ENCODE results near the gene OSBPL1A.

Gene OSBPL1A

DNA sequence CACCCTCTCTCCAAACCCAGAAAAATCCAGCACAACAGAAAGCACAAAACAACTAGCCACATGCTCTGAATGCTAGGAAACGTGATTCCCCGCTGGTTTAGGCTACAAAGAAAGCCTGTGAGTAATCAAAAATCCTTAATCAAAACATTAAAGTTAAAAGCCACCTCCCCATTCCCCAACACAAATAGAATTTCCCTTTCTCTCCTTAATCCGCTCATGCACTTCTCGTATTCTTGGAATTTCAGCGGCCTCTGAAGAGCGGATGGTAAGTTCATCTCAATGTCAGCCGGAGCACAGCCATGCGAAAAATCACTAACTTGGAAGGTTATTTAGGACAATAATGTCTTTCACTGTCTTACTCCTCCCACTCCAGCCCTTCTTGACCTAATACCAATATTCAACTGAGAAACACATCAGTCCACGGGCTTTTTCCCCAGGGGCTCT, 126.7 kb downstream of the OSBPL1A start:
- Histone ChIP-seq H3K4me3 (ENCODE audit: low read length) (no peak overlapping the region), H3K9ac (ENCODE audit: low read length) (no peak overlapping the region), H3K27me3 (ENCODE audit: low read depth, low read length) (no peaks in the 10 kb centered on the region), H3K4me1 (ENCODE audit: low read length) (no peaks in the 10 kb centered on the region), H3K79me2 (ENCODE audit: low read length) (no peaks in the 10 kb centered on the region), H3K4me2 (ENCODE audit: low read length) (no peak overlapping the region), H2AFZ (ENCODE audit: low read depth, low read length) (no peak overlapping the region), H3K27ac (ENCODE audit: low read length) (no peak overlapping the region), H3K36me3 (replicated peaks; ENCODE audit: low read depth, low read length) (no peaks in the 10 kb centered on the region), H3K9me3 (ENCODE audit: insufficient read depth, low read length) (no peaks in the 10 kb centered on the region), H4K20me1 (ENCODE audit: insufficient read depth, low read length) (no peaks in the 10 kb centered on the region)
- TF ChIP-seq CTCF (IDR thresholded peaks at IDR 0.05; ENCODE audit: low read depth, low read length) (no peak), EZH2phosphoT487 (IDR thresholded peaks at IDR 0.05; ENCODE audit: low read depth) (no peak)

DNA sequence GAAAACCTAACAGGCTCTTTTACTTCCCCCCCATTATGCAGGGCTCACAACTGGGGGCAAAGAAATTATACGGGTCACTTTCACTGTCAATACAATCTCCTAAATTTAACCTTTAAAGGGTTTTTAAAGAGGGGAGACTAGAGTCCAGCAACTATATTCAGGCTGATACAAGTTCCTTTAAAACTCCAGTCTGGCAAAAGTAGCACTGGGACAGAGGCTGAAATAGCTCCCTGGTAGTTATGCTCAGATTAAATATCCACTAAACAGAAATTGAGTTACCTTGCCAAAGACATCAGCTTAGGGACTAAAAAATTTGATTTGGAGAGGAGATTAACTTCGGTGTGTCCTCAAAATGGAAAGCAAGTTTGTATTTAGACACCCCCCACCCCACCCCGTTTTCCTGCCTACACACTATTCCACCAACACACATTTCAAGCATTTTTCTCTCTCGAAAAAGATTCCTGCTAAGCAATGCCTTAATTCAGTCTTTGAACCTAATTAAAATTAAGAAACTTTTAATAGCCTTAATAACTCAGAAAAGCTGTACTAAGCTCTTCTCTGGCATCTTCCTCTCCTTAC, 127.2 kb downstream of the OSBPL1A start:
- no peak overlapping the region for H3K4me2 ChIP-seq (ENCODE audit: low read length)

GRCh38 chr18:24268784-24269550, 128.7 kb downstream of the OSBPL1A start:
- Histone ChIP-seq H3K79me2 (ENCODE audit: low read length) (no peaks in the 10 kb centered on the region), H3K27ac (ENCODE audit: low read length) (no peak overlapping the region), H4K20me1 (ENCODE audit: insufficient read depth, low read length) (no peaks in the 10 kb centered on the region), H3K4me2 (ENCODE audit: low read length) (no peak overlapping the region), H3K36me3 (replicated peaks; ENCODE audit: low read depth, low read length) (no peaks in the 10 kb centered on the region), H2AFZ (ENCODE audit: low read depth, low read length) (no peak overlapping the region), H3K9me3 (ENCODE audit: insufficient read depth, low read length) (no peaks in the 10 kb centered on the region), H3K27me3 (ENCODE audit: low read depth, low read length) (no peaks in the 10 kb centered on the region), H3K9ac (ENCODE audit: low read length) (no peak overlapping the region), H3K4me3 (ENCODE audit: low read length) (no peak overlapping the region), H3K4me1 (ENCODE audit: low read length) (no peaks in the 10 kb centered on the region)
- TF ChIP-seq CTCF (IDR thresholded peaks at IDR 0.05; ENCODE audit: low read depth, low read length) (no peak), EZH2phosphoT487 (IDR thresholded peaks at IDR 0.05; ENCODE audit: low read depth) (no peak)

More for the DNA sequence above, 127.2 kb downstream of the OSBPL1A start:
- H3K79me2 ChIP-seq (ENCODE audit: low read length), result no peaks in the 10 kb centered on the region
- no peak overlapping the region for H3K4me3 ChIP-seq (ENCODE audit: low read length)
- no peak overlapping the region for H2AFZ ChIP-seq (ENCODE audit: low read depth, low read length)
- H3K9me3 ChIP-seq (ENCODE audit: insufficient read depth, low read length), result no peaks in the 10 kb centered on the region
- H3K27me3 ChIP-seq (ENCODE audit: low read depth, low read length), result no peaks in the 10 kb centered on the region
- no peak overlapping the region for H3K27ac ChIP-seq (ENCODE audit: low read length)
- TF ChIP-seq EZH2phosphoT487 (IDR thresholded peaks at IDR 0.05; ENCODE audit: low read depth) (no peak), CTCF (IDR thresholded peaks at IDR 0.05; ENCODE audit: low read depth, low read length) (no peak)
- H4K20me1 ChIP-seq (ENCODE audit: insufficient read depth, low read length), result no peaks in the 10 kb centered on the region
- H3K9ac ChIP-seq (ENCODE audit: low read length), result no peak overlapping the region
- no peaks in the 10 kb centered on the region for H3K4me1 ChIP-seq (ENCODE audit: low read length)
- H3K36me3 ChIP-seq (replicated peaks; ENCODE audit: low read depth, low read length), result no peaks in the 10 kb centered on the region

DNA sequence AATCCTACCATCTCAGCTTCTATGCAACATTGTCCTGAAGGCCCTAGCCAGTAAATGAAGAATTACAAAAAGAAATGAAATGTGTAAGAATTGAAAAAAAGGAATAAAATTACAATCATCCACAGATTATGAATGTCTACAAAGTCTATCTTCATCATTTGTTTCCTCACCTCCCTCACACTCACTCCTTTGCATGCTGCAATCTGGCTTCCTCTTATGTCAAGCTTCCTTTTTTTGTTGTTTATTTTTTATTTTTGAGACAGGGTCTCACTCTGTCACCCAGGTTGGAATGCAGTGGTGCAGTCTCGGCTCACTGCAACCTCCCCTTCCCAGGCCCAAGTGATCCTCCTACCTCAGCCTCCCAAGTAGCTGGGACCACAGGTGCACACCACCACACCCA, 129.7 kb downstream of the OSBPL1A start:
- TF ChIP-seq EZH2phosphoT487 (IDR thresholded peaks at IDR 0.05; ENCODE audit: low read depth), result no peak
- no peak for TF ChIP-seq CTCF (IDR thresholded peaks at IDR 0.05; ENCODE audit: low read depth, low read length)
- Histone ChIP-seq H3K27me3 (ENCODE audit: low read depth, low read length) (no peaks in the 10 kb centered on the region), H4K20me1 (ENCODE audit: insufficient read depth, low read length) (no peaks in the 10 kb centered on the region), H3K36me3 (replicated peaks; ENCODE audit: low read depth, low read length) (no peaks in the 10 kb centered on the region), H3K4me3 (ENCODE audit: low read length) (no peak overlapping the region), H3K79me2 (ENCODE audit: low read length) (no peaks in the 10 kb centered on the region), H3K9me3 (ENCODE audit: insufficient read depth, low read length) (no peaks in the 10 kb centered on the region), H3K9ac (ENCODE audit: low read length) (no peak overlapping the region), H3K4me2 (ENCODE audit: low read length) (no peak overlapping the region), H3K27ac (ENCODE audit: low read length) (no peak overlapping the region), H3K4me1 (ENCODE audit: low read length) (no peaks in the 10 kb centered on the region), H2AFZ (ENCODE audit: low read depth, low read length) (no peak overlapping the region)

All from OCI-LY3 (cell line).